ENCODE results near the gene CDK16.

CDK16 gene

GRCh38 chrX:47228550-47229270 is 10.2 kb downstream of the CDK16 start:
- no peak for DNase-seq

GRCh38 chrX:47229427-47229826 is 10.9 kb downstream of the CDK16 start:
- no peak for DNase-seq

DNA sequence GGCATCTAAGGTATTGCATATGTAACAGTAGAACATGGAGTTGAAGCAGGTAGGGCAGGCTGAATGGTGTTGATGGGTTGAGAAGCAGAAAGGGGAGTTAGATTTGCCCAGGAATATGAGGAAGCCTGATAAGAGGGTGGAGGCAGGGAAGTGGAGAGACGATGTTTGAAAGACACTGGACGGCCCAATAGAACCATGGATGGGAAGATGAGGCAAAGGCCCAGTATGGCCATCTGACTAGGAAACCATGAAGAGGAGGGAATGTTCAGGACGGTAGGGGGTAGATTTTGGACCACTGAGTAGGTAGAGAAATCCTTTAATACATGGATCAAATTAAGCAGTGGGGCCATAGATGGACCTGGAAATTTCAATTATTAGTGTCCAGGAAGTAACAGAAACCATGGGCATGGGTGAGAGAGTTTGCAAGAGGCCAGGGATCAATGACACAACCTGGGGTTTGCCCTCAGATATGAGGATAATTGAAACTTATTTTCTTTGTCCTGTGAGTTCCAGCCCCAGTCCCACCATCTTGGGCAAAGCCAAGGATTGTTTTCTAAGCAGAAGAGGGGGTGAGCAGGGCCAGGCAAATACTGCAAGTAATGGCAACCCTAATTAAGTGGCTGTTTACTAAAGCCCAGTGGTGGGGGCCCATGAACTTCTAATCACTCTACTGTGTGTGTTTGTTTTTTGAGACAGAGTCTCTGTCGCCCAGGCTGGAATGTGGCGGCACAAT is 11.8 kb downstream of the CDK16 start:
- no peak for DNase-seq

- no peak for DNase-seq
Measured at GRCh38 chrX:47231167-47231566, 12.7 kb downstream of the CDK16 start.

GRCh38 chrX:47232197-47232802 is 13.8 kb downstream of the CDK16 start:
- DNase-seq: no peak

GRCh38 chrX:47232803-47233332 is 14.4 kb downstream of the CDK16 start, which contains the start of gene USP11:
TSS of gene USP11 (plus strand) at chrX:47233009. CDS start at chrX:47233044, 35 bp downstream.
- DNase-seq: no peak

GRCh38 chrX:47233333-47234113 is 15.0 kb downstream of the CDK16 start:
- DNase-seq: peak; percentile 97

GRCh38 chrX:47234583-47234982 is 16.1 kb downstream of the CDK16 start:
- no peak for DNase-seq

DNA sequence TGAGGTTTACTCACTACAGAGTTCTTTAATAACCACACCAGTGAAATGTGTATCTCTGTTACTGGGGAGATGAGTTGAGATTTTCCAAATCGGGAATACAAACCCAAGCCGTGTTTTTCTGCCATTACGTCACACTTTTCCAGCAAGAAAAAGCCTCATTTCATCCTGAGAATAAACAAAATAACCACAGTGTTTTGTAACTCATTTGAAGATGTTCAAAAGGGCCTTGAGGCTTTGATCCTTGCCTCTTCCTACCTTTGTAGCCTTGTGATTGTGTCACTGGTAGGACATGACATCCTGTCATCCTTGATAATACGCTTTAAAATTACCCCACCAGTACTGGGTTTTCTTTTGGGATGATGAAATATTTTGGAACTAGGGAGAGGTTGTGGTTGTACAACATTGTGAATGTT is 17.2 kb downstream of the CDK16 start:
- DNase-seq: no peak

DNA sequence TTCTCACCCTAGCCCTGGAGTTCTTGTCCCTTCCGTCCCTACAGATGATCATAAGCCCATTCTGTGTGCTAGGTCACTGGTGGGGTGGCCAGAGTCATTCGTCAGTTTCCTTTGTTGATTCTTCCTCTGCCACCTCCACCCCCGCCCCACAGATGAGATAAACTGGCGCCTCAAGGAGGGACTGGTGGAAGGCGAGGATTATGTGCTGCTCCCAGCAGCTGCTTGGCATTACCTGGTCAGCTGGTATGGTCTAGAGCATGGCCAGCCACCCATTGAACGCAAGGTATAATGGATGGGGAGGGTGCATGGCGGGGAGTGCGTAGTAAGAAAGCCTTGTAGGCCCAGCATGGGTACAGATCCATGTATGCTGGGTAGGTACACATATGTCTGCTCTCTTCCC is 20.7 kb downstream of the CDK16 start:
- DNase-seq: no peak

GRCh38 chrX:47239898-47240545 is 21.5 kb downstream of the CDK16 start:
- DNase-seq: no peak

- DNase-seq: no peak
Measured at GRCh38 chrX:47240619-47241018, 22.1 kb downstream of the CDK16 start.

DNA sequence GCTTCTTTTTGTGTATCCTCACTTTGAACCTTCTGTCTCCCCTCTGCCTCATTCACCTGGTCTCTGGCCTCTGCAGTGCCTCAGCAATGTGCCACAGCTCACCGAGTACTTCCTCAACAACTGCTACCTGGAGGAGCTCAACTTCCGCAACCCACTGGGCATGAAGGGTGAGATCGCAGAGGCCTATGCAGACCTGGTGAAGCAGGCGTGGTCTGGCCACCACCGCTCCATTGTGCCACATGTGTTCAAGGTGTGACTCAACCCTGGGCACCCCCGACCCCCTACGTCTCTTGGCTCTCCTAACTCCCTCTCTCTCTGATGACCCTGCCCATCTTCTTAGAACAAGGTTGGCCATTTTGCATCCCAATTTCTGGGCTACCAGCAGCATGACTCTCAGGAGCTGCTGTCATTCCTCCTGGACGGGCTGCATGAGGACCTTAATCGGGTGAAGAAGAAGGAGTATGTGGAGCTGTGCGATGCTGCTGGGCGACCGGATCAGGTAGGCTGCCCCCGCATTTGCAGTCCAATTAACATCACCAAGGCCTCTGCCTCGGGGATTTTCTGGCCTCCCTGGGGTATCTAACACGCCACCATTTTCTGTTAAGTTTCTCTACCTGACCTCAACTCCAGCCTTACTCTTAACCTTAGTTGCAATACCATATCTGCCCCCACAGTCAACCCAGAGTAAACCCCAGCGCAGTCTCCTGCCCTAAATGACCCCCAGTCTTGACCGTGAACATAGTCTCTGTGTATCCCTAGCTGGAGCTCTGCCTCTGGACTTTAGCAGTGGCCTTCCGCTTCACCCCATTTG is 22.9 kb downstream of the CDK16 start:
- DNase-seq: no peak

GRCh38 chrX:47242321-47242720 is 23.8 kb downstream of the CDK16 start:
- DNase-seq: no peak

DNA sequence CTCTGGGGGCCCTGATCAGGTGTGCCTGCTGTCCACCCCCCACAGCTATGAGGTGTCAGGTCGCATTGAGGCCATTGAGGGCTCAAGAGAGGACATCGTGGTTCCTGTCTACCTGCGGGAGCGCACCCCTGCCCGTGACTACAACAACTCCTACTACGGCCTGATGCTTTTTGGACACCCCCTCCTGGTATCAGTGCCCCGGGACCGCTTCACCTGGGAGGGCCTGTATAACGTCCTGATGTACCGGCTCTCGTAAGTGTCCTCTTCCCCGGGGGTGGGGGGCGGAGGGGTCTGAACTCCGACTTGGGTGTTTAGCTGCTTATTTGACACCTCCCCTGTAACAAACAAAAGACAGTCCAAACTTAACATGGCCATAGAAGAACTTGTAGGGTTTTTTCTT is 24.9 kb downstream of the CDK16 start:
- no peak for DNase-seq

DNA sequence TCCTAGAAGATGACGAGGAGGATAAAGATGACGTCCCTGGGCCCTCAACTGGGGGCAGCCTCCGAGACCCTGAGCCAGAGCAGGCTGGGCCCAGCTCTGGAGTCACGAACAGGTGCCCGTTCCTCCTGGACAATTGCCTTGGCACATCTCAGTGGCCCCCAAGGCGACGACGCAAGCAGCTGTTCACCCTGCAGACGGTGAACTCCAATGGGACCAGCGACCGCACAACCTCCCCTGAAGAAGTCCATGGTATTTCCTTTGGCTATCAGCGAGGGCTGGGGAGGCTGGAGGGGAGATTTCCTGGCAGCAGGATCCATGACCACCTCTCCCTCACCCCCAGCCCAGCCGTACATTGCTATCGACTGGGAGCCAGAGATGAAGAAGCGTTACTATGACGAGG is 26.2 kb downstream of the CDK16 start:
- no peak for DNase-seq

GRCh38 chrX:47245156-47245555 is 26.7 kb downstream of the CDK16 start:
- no peak for DNase-seq

DNA sequence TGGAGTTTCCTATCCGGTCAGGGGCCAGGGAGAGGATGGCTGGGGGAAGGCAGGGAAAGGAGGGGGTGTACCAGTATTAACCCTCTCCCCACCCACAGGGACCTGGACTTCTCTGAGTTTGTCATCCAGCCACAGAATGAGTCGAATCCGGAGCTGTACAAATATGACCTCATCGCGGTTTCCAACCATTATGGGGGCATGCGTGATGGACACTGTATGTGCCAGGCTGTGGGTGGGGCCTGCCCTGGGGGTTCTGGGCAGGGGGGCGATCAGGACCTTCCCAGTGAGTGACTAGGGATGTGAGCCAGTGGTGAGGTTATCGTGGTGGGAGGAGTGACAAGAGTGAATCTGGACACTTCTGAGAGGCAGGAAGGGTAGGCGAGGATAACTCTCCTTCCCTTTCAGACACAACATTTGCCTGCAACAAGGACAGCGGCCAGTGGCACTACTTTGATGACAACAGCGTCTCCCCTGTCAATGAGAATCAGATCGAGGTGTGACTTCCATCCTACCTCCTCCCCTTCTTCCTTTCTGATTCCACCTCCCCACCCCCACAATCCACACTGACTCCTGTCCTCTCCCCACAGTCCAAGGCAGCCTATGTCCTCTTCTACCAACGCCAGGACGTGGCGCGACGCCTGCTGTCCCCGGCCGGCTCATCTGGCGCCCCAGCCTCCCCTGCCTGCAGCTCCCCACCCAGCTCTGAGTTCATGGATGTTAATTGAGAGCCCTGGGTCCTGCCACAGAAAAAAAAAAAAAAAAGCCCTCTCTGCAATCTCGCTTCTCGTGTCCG is 28.9 kb downstream of the CDK16 start:
- DNase-seq: no peak

- no peak for DNase-seq
Measured at GRCh38 chrX:47247999-47248320, 29.5 kb downstream of the CDK16 start.

GRCh38 chrX:47248576-47248975 is 30.1 kb downstream of the CDK16 start:
- no peak for DNase-seq

GRCh38 chrX:47250017-47250347 is 31.5 kb downstream of the CDK16 start:
- no peak for DNase-seq
